Embryonic facial prominence (tissue), 1 donor: ENCODE measurements around the gene RGS6.

Experiments used
- DNase-seq: peaks from one replicate; pipeline ENCODE4 v3.0.0-alpha.2; 2016; ENCODE audit errors: extremely low spot score

RGS6 gene

GRCh38 chr14:72155379-72155993 lies 223.3 kb downstream of the RGS6 start:
- DNase-seq: no peak

GRCh38 chr14:72164420-72165228 lies 232.4 kb downstream of the RGS6 start:
- no peak for DNase-seq

- DNase-seq: no peak
Observed at GRCh38 chr14:72165229-72165698, 233.0 kb downstream of the RGS6 start.

- DNase-seq: no peak
Observed at GRCh38 chr14:72169521-72169920, 237.3 kb downstream of the RGS6 start.

GRCh38 chr14:72172049-72172448 lies 239.8 kb downstream of the RGS6 start:
- no peak for DNase-seq

- DNase-seq: no peak
Observed at GRCh38 chr14:72172597-72172996, 240.4 kb downstream of the RGS6 start.

GRCh38 chr14:72173038-72173720 lies 240.9 kb downstream of the RGS6 start:
- DNase-seq: no peak

GRCh38 chr14:72177251-72177650 lies 245.0 kb downstream of the RGS6 start:
- no peak for DNase-seq

GRCh38 chr14:72178517-72178916 lies 246.3 kb downstream of the RGS6 start:
- no peak for DNase-seq

- no peak for DNase-seq
Observed at GRCh38 chr14:72182708-72183432, 250.6 kb downstream of the RGS6 start.

GRCh38 chr14:72183631-72184030 lies 251.4 kb downstream of the RGS6 start:
- no peak for DNase-seq

GRCh38 chr14:72186523-72186922 lies 254.3 kb downstream of the RGS6 start:
- no peak for DNase-seq

GRCh38 chr14:72196237-72197015 lies 264.2 kb downstream of the RGS6 start:
- no peak for DNase-seq

- DNase-seq: no peak
Observed at GRCh38 chr14:72201645-72202044, 269.4 kb downstream of the RGS6 start.

GRCh38 chr14:72213424-72213823 lies 281.2 kb downstream of the RGS6 start:
- DNase-seq: no peak

GRCh38 chr14:72215080-72215479 lies 282.9 kb downstream of the RGS6 start:
- DNase-seq: no peak

- DNase-seq: no peak
Observed at GRCh38 chr14:72217135-72217534, 284.9 kb downstream of the RGS6 start.

GRCh38 chr14:72222046-72222445 lies 289.8 kb downstream of the RGS6 start:
- no peak for DNase-seq

- no peak for DNase-seq
Observed at GRCh38 chr14:72236629-72237028, 304.4 kb downstream of the RGS6 start.

GRCh38 chr14:72237722-72238666 lies 305.8 kb downstream of the RGS6 start:
- no peak for DNase-seq
